ENCODE data around the gene WDCP.

DNA sequence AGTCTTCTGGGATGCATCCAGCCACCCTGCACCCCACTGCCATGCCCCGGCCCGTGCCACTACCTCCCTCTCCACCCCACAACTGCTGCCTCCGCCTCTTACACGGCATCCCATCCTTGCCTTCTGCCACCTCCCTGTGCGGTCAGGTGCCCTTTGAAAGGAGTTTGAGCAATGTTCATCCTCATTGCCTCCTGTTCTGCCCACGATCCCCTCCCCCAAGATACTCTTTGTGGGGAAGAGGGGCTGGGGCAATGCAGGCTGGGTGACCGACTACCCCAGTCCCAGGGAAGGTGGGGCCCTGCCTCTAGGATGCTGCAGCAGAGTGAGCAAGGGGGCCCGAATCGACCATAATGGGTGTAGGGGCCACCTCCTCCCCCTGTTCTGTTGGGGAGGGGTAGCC lies 28.9 kb downstream of the WDCP start:
- TF ChIP-seq, protein P1, sequence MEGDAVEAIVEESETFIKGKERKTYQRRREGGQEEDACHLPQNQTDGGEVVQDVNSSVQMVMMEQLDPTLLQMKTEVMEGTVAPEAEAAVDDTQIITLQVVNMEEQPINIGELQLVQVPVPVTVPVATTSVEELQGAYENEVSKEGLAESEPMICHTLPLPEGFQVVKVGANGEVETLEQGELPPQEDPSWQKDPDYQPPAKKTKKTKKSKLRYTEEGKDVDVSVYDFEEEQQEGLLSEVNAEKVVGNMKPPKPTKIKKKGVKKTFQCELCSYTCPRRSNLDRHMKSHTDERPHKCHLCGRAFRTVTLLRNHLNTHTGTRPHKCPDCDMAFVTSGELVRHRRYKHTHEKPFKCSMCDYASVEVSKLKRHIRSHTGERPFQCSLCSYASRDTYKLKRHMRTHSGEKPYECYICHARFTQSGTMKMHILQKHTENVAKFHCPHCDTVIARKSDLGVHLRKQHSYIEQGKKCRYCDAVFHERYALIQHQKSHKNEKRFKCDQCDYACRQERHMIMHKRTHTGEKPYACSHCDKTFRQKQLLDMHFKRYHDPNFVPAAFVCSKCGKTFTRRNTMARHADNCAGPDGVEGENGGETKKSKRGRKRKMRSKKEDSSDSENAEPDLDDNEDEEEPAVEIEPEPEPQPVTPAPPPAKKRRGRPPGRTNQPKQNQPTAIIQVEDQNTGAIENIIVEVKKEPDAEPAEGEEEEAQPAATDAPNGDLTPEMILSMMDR (IDR thresholded peaks at IDR 0.05) = no peak
- no peak for TF ChIP-seq POLR2A (IDR thresholded peaks at IDR 0.05)

All from body of pancreas (tissue), 4 donors.